Measurements from ENCODE around the gene CEP112. TPM values are rescaled to one million over a fixed set of nuclear protein-coding genes. Genes with fewer than 3 reads are reported as not detected.

CEP112 gene
- total RNA-seq, 1 donor from 2014 or later = 1.3 TPM

DNA sequence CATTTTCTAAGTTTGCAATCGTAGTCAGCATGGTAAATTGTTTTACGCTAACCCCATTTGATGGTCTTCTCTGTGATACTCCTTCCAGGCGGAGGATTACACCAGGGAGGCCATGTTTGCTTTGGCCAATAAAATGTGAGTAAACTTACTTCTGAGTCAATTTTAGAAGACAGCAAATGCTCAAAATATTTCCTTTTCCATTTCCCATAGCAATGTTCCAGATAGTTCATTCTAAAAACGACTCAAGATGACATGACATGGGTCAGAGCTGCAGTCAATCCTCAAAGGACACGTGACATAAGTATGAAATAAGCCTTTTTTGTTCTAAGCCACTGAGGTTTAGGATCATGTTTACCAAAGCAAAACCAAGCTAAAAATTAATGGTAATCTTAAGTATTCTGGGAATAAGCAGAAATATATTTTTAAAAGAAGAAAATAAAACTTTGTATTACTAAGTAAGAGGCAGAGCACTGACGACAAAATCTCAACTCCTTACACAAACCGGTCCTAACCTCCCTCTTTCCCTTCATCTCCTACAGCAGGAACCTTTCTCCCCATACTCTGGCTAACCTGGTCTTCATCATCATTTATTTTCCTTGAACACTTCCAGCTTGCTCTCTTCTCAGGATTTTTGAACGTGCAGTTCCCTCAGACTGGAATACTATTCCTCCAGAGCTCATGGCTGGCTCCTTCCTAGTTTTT is 266.2 kb downstream of the CEP112 start:
- Mint-ChIP-seq H3K36me3 (ENCODE audit: low read depth) (no peaks in the 10 kb centered on the region), H3K27ac (no peak overlapping the region), H3K4me1 (no peaks in the 10 kb centered on the region), H3K4me3 (no peak overlapping the region), H3K27me3 (no peaks in the 10 kb centered on the region), H3K9me3 (no peaks in the 10 kb centered on the region)
- intact Hi-C loops (cut with micrococcal nuclease) = no loop called here
- no peak for DNase-seq

DNA sequence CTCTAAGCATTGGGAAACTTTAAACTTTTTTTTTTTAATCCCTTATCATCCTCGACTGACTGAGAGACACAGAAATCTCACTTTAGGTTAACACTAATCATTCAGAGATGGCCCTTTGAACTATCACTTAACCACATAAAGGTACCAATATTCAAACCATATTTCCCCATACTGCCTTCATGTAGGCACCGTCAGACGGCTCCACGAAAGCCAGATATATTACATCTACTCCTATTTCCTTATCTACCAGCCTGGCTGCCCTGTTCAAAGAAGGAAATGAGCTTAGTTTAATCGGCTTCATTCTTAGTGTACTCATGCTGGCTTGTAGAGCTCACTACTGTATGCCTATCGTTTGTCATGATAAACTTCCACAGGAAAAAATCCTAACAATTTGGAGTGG is 270.9 kb downstream of the CEP112 start:
- H3K4me3 Mint-ChIP-seq = no peak overlapping the region
- H3K27me3 Mint-ChIP-seq = no peaks in the 10 kb centered on the region
- no peaks in the 10 kb centered on the region for H3K4me1 Mint-ChIP-seq
- no peaks in the 10 kb centered on the region for H3K9me3 Mint-ChIP-seq
- H3K36me3 Mint-ChIP-seq (ENCODE audit: low read depth) = no peaks in the 10 kb centered on the region
- intact Hi-C loops (cut with micrococcal nuclease) = no loop called here
- DNase-seq = no peak
- no peak overlapping the region for H3K27ac Mint-ChIP-seq

DNA sequence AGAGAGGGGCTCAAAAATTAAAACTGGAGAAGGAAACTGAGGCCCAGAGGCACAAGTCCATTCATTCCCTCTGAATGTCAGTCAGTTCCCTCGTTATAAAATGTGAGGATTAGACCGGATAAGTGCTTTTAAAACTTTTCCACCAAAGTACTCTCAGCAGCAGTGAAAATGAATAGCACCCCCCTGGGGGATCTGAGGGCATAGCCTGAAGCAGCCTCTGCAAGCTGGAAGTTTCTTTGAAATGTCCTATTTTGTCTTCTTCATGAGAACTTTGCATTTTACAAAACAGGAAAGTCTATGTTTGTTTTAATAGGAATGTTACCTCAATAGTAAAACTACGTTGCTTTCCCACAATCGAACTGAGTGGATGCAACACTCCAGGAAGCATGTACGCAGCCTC is 273.0 kb downstream of the CEP112 start:
- Mint-ChIP-seq H3K9me3 (peaks cover 14% of the 10 kb centered on the region), H3K27ac (no peak overlapping the region), H3K4me3 (no peak overlapping the region), H3K27me3 (no peaks in the 10 kb centered on the region), H3K4me1 (peaks cover 13% of the 10 kb centered on the region), H3K36me3 (ENCODE audit: low read depth) (peaks cover 9% of the 10 kb centered on the region)
- intact Hi-C loops (cut with micrococcal nuclease) = no loop called here
- DNase-seq = no peak

DNA sequence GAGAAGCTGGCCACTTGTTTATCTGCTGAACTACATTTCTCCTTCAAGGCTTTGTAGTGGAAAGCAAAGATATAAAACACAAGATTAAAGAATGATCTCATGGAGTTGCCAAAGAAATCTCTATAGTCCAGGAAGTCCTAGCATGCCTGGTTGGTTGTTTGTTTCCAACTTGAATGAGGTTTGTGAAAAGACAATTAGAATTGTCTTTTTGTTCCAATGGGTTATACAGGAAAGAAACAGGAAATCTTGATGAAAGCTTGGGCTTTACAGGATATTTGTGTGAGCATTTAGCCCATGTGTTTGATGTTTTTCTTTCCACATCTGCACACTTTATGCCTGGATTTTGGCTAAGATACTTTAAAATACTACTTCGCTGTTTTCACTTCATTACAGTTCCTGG is 273.4 kb downstream of the CEP112 start:
- Mint-ChIP-seq H3K9me3 (peaks cover 14% of the 10 kb centered on the region), H3K27ac (no peak overlapping the region), H3K4me3 (no peak overlapping the region), H3K27me3 (no peaks in the 10 kb centered on the region), H3K4me1 (peaks cover 13% of the 10 kb centered on the region), H3K36me3 (ENCODE audit: low read depth) (peaks cover 9% of the 10 kb centered on the region)
- no peak for DNase-seq
- intact Hi-C loops (cut with micrococcal nuclease) = no loop called here

DNA sequence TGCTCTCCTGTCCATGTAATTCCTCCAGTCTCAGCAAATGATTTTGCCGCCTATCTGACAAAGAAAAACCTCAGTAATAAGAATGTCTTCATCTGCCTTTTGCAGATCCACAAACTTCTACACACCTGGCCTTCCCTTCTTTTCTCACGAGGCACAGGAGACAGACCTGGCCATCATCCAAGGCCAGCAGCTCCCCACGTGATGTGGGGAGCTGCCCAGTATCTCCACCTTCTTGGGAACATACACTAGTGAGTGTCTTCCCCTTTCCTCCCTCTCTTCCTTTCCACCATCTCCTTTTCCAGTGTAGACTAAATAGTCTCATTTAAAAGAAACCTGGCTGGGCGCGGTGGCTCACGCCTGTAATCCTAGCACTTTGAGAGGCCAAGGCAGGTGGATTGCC is 274.4 kb downstream of the CEP112 start:
- Mint-ChIP-seq H3K4me1 (peaks cover 13% of the 10 kb centered on the region), H3K9me3 (peaks cover 14% of the 10 kb centered on the region)

DNA sequence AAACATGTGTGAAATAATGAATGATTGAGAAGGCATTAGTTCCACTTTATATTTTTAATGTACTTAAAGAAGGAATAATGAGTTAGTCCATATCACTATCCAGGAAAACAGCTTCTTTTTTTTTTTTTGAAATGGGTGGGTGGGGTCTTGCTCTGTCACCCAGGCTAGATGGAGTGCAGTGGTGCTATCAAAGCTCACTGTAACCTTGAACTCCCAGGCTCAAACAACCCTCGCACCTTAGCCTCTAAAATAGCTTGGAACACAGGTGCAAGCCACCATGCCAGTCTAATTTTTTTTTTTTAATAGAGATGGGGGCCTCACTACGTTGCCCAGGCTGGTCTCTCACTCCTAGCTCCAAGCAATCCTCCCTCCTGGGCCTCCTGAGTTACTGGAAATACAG is 275.5 kb downstream of the CEP112 start:
- intact Hi-C loops (cut with micrococcal nuclease) = no loop called here
- Mint-ChIP-seq H3K36me3 (ENCODE audit: low read depth) (peaks cover 13% of the 10 kb centered on the region), H3K27ac (no peak overlapping the region)

More for the DNA sequence above, 274.4 kb downstream of the CEP112 start:
- H3K27ac Mint-ChIP-seq = no peak overlapping the region
- peaks cover 9% of the 10 kb centered on the region for H3K36me3 Mint-ChIP-seq (ENCODE audit: low read depth)
- no peak overlapping the region for H3K4me3 Mint-ChIP-seq
- no peaks in the 10 kb centered on the region for H3K27me3 Mint-ChIP-seq
- no peak for DNase-seq
- intact Hi-C loops (cut with micrococcal nuclease) = no loop called here

DNA sequence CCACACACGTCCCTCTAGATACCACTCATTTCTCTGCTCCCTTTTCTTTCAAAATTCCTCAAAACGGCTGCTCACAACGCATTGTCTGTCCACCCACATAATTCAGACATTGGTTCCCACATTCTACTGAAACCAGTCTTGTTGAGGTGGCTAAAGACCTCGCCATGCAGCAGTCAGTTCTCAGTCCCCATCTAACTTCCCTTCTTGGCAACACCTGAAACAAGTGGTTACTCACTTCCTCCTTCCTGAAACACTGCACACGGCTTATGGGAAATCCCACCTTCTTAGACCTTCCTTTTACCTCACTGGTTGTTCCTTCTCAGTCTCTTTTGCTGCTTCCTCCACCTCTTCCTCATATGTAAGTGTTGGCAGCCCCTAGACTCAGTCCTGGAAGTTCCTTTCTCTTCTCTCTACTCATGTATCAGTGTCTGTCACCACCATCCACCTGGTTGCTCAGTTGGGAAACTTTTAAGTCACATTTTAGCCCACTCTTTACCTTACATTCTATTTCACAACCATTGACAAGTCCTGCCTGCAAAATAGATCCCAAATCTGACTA is 277.1 kb downstream of the CEP112 start:
- peak overlapping the region; percentile 80 for H3K27ac Mint-ChIP-seq
- H3K4me1 Mint-ChIP-seq = peaks cover 13% of the 10 kb centered on the region
- peak overlapping the region; percentile 6 for H3K4me3 Mint-ChIP-seq
- intact Hi-C loops (cut with micrococcal nuclease) = no loop called here
- peaks cover 13% of the 10 kb centered on the region for H3K36me3 Mint-ChIP-seq (ENCODE audit: low read depth)
- H3K9me3 Mint-ChIP-seq = peaks cover 24% of the 10 kb centered on the region
- H3K27me3 Mint-ChIP-seq = no peaks in the 10 kb centered on the region
- DNase-seq = peak; percentile 61

More for the DNA sequence above, 275.5 kb downstream of the CEP112 start:
- DNase-seq = no peak
- Mint-ChIP-seq H3K4me1 (peaks cover 13% of the 10 kb centered on the region), H3K27me3 (no peaks in the 10 kb centered on the region), H3K9me3 (peaks cover 14% of the 10 kb centered on the region), H3K4me3 (no peak overlapping the region)

DNA sequence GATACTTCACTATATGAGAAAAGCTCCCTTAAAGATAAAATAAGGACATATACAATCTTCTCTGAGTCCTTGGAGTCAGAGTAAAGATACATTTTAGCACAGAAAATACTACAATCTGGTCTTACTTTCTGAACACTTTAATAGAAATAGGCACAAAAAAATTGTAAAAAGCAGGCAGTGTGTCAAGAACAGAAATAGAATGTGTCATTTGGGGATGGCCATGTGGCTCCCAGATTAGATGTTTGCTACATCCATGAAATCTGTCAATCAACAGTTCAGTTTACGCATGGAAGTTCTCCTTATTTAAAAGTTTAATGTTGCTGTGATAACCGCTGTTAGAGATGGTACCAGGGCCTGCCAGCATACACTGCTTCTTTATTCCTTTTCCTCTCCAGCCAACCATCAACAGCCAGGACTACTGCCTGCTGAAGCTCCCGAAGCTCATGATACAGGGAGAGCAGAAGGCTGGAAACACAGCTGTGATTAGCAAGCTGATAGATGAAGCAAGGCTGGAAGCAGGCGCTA is 278.5 kb downstream of the CEP112 start:
- Mint-ChIP-seq H3K27me3 (no peaks in the 10 kb centered on the region), H3K9me3 (peaks cover 24% of the 10 kb centered on the region), H3K36me3 (ENCODE audit: low read depth) (peaks cover 13% of the 10 kb centered on the region), H3K27ac (no peak overlapping the region), H3K4me1 (peaks cover 13% of the 10 kb centered on the region), H3K4me3 (no peak overlapping the region)
- DNase-seq = no peak
- intact Hi-C loops (cut with micrococcal nuclease) = no loop called here

DNA sequence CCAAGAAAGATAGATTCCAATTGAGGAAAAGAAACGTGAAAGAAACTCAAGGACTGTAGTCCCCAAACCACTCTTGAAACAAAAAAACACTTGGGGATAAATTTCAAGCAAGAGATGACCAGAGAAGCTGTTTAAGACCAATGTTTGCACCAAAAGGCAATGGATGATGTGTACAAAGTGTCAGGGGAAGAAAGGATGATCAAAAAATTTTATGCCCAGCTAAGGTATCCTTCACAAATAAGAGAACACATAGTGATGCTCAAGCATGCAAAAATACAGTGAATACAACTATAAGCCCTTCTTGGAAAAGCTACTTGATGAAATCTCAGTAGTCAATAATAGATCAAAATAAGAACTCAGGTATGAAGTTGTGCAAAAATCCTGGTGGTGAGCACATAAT is 281.1 kb downstream of the CEP112 start:
- intact Hi-C loops (cut with micrococcal nuclease) = no loop called here
- peaks cover 23% of the 10 kb centered on the region for H3K9me3 Mint-ChIP-seq
- DNase-seq = no peak
- no peak overlapping the region for H3K27ac Mint-ChIP-seq
- H3K4me3 Mint-ChIP-seq = no peak overlapping the region
- H3K27me3 Mint-ChIP-seq = no peaks in the 10 kb centered on the region
- peaks cover 13% of the 10 kb centered on the region for H3K4me1 Mint-ChIP-seq
- peaks cover 13% of the 10 kb centered on the region for H3K36me3 Mint-ChIP-seq (ENCODE audit: low read depth)

DNA sequence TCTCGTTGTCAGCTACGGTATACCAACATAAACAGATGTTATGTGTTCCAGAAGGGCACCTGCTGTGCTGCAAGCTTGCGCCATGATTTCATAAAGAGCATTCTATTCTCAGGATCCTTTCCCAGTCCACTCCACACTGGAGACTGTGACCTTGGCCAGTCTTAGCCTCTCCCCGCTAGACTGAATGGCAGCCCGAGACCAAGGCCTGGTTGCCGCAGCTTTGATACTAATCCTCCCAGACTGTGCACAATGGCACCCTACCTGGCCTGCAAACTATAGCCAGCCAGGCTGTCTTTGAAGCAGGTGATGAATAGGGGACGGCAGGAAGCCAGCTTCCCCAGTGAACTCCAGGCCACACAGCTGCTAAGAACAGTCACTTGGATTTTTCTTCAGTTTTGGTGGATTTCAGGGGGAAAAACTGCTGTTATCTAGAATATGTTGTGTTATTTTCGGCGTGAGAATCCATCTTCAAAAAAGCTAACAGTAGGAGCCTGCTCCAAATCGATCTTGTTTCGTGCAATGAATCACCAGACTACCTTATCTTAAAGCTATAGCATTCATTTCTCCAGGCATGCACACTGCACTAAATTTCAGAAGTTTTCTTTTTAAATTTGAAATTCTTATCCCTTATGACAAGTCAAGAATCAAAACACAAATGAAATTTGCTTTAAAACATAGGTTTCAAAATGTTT is 289.0 kb downstream of the CEP112 start:
- Mint-ChIP-seq H3K36me3 (ENCODE audit: low read depth) (no peaks in the 10 kb centered on the region), H3K27me3 (no peaks in the 10 kb centered on the region), H3K27ac (no peak overlapping the region), H3K9me3 (no peaks in the 10 kb centered on the region), H3K4me1 (no peaks in the 10 kb centered on the region), H3K4me3 (no peak overlapping the region)
- DNase-seq = no peak
- intact Hi-C loops (cut with micrococcal nuclease) = no loop called here

DNA sequence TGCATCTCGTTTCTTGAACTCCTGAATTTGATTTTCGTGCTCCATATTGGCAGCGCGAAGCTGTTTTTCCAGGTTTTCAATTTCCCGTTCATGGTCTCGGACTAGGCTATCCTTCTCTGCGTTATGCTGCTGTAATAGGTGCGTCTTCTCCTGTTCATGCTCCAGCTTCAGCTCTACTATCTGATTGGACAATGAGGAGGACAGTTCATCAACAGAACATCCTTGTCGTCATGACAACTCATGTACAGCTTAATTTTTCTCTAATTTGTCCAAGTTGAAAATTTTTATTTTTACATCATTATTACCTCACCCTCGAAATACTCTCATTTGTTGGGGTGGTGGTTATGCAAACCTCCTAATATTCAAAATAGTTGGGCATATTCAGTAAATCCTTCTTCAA is 289.8 kb downstream of the CEP112 start:
- H3K9me3 Mint-ChIP-seq = no peaks in the 10 kb centered on the region
- no peak overlapping the region for H3K4me3 Mint-ChIP-seq
- no peaks in the 10 kb centered on the region for H3K36me3 Mint-ChIP-seq (ENCODE audit: low read depth)
- intact Hi-C loops (cut with micrococcal nuclease) = no loop called here
- no peak for DNase-seq
- H3K27ac Mint-ChIP-seq = no peak overlapping the region
- H3K27me3 Mint-ChIP-seq = no peaks in the 10 kb centered on the region
- H3K4me1 Mint-ChIP-seq = no peaks in the 10 kb centered on the region

DNA sequence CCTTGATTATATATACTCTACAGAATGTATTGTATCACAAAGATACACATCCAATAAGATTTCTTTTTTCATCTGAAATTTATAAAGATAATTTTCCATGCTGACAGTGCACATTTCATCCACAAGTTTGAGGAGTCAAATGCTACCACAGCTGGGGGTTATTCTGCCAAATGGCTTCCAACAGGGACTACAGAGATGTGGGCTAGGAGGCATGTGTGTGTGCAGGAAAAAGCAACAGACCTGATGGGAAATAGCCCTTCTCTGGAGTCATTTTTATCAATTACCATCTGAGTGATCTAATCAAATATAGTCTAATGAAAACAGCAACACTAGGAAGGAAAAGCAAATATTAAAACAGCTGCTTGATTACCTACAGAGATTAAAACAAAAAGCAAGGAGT is 290.5 kb downstream of the CEP112 start:
- Mint-ChIP-seq H3K9me3 (no peaks in the 10 kb centered on the region), H3K27ac (no peak overlapping the region), H3K4me3 (no peak overlapping the region), H3K27me3 (peaks cover 2% of the 10 kb centered on the region), H3K36me3 (ENCODE audit: low read depth) (no peaks in the 10 kb centered on the region), H3K4me1 (no peaks in the 10 kb centered on the region)
- DNase-seq = no peak
- intact Hi-C loops (cut with micrococcal nuclease) = no loop called here

DNA sequence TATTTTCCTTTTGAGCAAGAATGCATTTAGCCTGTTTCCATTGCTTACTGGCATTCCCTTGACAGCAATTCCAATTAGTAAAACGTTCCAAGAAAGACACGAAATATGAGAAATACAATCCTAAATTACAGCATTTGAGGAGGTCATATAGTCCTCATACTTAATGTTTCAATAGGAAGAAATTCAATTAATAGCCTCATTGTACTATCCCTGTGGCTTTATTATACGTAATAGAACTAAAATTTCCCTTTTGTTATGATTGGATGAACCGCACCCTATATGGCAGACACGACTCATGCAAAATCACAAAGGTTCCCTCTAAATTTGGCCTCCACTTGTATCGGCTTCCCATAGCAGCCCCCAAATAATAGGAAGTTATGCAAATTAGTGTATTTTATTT is 291.7 kb downstream of the CEP112 start:
- Mint-ChIP-seq H3K27ac (no peak overlapping the region), H3K4me1 (no peaks in the 10 kb centered on the region), H3K9me3 (no peaks in the 10 kb centered on the region), H3K36me3 (ENCODE audit: low read depth) (no peaks in the 10 kb centered on the region), H3K27me3 (peaks cover 2% of the 10 kb centered on the region), H3K4me3 (no peak overlapping the region)
- intact Hi-C loops (cut with micrococcal nuclease) = no loop called here
- DNase-seq = no peak

DNA sequence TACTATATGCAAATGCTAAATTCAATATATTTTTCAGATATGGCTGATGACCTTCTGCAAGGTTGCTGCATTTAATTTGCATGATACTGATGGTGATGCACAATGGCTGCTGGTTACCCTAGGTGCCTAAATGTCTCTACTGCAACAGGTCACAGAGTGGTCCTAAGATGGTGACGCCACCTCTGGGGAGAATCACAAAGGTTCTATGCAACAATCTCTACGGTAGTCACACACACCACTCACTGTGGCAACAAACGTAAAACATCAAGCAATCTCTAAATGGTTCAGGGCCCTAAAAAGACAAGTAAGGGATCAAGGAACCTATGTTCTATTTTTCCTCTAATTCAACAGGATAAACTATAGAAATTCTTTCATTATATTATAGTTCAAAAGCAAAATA is 293.3 kb downstream of the CEP112 start:
- H3K27ac Mint-ChIP-seq = no peak overlapping the region
- peaks cover 2% of the 10 kb centered on the region for H3K27me3 Mint-ChIP-seq
- no peaks in the 10 kb centered on the region for H3K4me1 Mint-ChIP-seq

More for the DNA sequence above, 293.3 kb downstream of the CEP112 start:
- no peaks in the 10 kb centered on the region for H3K9me3 Mint-ChIP-seq
- no peaks in the 10 kb centered on the region for H3K36me3 Mint-ChIP-seq (ENCODE audit: low read depth)
- no peak for DNase-seq
- intact Hi-C loops (cut with micrococcal nuclease) = no loop called here
- no peak overlapping the region for H3K4me3 Mint-ChIP-seq

Data from activated CD4-positive, alpha-beta T cell treated with anti-CD3 and anti-CD28 coated beads, Interleukin-2, amount 10 ng/mL, durations not matched to agents 24 days and 14 days (primary cell).